Upper lobe of right lung (tissue), 1 donor: ENCODE results near the gene GPANK1. TPM values are rescaled to one million over a fixed set of nuclear protein-coding genes. Genes with fewer than 3 reads are reported as not detected.
A peak's percentile ranks its signal among the peaks of the same experiment; 100 is the strongest.

Experiments
- ATAC-seq: fragments of 200-7000 bp; cut with Tn5 transposase; one replicate; pipeline ENCODE4 v1.9.1; 2020; ENCODE audit warnings: mild to moderate bottlenecking, moderate library complexity
- DNase-seq: peaks from one replicate; pipeline ENCODE4 v3.0.0-alpha.2; 2020
- H3K27ac ChIP-seq: fragments of 200-600 bp; one replicate; pipeline ENCODE4 v1.8.0; 2022
- H3K27me3 ChIP-seq: fragments of 200-600 bp; one replicate; pipeline ENCODE4 v1.8.0; 2022; ENCODE audit warnings: mild to moderate bottlenecking
- H3K36me3 ChIP-seq: fragments of 200-600 bp; one replicate; pipeline ENCODE4 v1.8.0; 2022
- H3K4me1 ChIP-seq: fragments of 200-600 bp; one replicate; pipeline ENCODE4 v1.8.0; 2022
- H3K4me3 ChIP-seq: fragments of 200-600 bp; one replicate; pipeline ENCODE4 v1.8.0; 2022; ENCODE audit warnings: mild to moderate bottlenecking
- H3K9me3 ChIP-seq: fragments of 200-600 bp; one replicate; pipeline ENCODE4 v1.8.0; 2022
- intact Hi-C: fragments of 100-400 bp; cut with DNase I; formaldehyde crosslinking; loops from one replicate; pipeline ENCODE4 v1.11.0; 2022
- long read RNA-seq: library from polyadenylated mRNA; unstranded; transcript quantifications from one replicate; pipeline ENCODE4 v2.0.0, GENCODE V29; 2021
- total RNA-seq: library from RNA; stranded (reverse); fragmentation: NEBNext Ultra II Directional; extraction: Animal tissue kit (Norgen Biotek cat#: 25700); gene quantifications from one replicate; pipeline ENCODE4 v1.2.1, GENCODE V29; 2021
- TF ChIP-seq, protein P1 (sequence below): fragments of 200-600 bp; IDR thresholded peaks from one replicate; pipeline ENCODE4 v1.8.0; 2022; ENCODE audit warnings: antibody characterized with exemption
- donor health status: DM: no; HTN: yes; CAD: no; lungs with severe emphysema.

Gene GPANK1
- 13.9 TPM for total RNA-seq
- long read RNA-seq, transcript GPANK1-203 (3 exons, 1,910 nt), result major isoform, 8 of 28 reads
- long read RNA-seq, partial matches to known transcripts, result 9 of 28 reads
- long read RNA-seq, other reads (novel, unspliced or antisense), result 2 of 28 reads

DNA sequence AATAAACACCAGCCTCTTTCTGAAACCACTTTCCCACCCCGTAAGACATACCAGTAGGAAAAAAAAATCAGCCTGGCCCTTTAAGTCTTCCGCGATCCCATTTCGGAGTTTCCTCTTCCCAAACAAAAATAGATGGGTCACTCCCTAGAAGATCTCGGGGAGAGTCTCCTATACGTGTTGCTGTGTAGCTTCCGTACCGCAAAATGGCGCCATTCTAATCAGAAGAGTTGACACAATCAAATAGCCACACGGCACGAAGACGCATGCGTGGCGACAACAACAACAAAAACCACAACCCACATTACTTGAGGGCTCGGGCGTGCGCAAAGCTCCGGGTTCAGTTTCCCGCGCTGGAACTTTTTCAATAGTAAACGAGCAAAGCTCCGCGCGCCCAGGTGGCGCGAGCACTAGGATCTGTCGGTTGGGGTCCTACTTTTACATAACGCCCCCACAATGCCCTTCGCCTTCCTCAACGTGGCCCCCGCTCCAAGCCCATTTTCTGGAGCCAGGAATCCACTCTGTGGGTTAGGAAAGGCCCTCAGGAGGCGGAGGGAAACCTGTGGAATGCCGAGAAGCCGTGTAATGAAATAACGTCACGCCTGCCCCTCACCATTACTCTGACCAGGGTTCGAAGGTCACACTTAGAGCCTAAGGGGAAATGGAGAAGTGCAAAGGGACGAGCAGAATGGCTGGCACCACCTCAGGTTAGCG, at the start of gene GPANK1:
TSS of gene GPANK1 (minus strand) at position 208 of the 711 bp plus-strand sequence. CDS start 519 bp downstream, outside the sequence.
- peaks cover 33% of the 10 kb centered on the region for H3K4me1 ChIP-seq
- peak within 1 kb of the TSS; percentile 63 for H3K4me3 ChIP-seq
- peak; percentile 61 for ATAC-seq
- no peaks in the 10 kb centered on the region for H3K9me3 ChIP-seq
- peaks cover 48% of the 10 kb centered on the region for H3K36me3 ChIP-seq
- H3K27ac ChIP-seq, result peak within 1 kb of the TSS; percentile 93
- TF ChIP-seq, protein P1, sequence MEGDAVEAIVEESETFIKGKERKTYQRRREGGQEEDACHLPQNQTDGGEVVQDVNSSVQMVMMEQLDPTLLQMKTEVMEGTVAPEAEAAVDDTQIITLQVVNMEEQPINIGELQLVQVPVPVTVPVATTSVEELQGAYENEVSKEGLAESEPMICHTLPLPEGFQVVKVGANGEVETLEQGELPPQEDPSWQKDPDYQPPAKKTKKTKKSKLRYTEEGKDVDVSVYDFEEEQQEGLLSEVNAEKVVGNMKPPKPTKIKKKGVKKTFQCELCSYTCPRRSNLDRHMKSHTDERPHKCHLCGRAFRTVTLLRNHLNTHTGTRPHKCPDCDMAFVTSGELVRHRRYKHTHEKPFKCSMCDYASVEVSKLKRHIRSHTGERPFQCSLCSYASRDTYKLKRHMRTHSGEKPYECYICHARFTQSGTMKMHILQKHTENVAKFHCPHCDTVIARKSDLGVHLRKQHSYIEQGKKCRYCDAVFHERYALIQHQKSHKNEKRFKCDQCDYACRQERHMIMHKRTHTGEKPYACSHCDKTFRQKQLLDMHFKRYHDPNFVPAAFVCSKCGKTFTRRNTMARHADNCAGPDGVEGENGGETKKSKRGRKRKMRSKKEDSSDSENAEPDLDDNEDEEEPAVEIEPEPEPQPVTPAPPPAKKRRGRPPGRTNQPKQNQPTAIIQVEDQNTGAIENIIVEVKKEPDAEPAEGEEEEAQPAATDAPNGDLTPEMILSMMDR, result no peak
- H3K27me3 ChIP-seq, result no peaks in the 10 kb centered on the region
- intact Hi-C loops, result no loop called here
- peak; percentile 92 for DNase-seq

DNA sequence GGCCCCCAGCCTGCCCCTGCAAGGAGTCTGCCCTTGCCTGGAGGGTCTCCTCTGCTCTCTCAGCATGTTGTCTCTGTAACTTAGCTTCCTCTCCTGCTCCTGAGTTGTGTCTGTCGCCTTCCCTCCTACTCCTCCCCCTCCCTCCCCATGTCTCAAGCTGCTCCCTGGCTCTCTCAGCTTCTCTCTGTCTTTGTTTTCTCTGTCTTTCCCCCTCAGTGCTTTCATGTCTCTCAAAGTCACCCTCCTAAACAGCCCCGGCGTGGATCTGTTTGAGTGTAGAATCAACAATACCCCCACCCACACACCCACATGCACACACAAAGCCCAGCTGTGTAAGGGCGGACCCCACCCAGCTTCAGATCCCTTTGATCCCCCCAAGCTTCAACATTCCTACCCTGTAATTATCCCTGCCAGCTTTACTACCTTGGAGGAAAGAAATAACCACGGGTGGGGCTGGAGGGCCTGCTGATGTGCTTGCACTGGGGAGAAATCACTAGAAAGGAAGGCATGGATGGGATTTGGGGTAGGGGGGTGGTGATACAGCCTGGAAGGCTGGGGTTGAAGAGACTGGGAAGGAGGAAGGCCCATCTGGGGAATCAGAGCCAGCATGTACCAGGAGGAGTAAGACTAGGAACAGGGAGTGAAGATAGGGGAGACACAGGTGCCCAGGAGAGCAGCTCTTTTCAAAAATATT, 49.3 kb upstream of the GPANK1 start:
- Histone ChIP-seq H3K36me3 (no peaks in the 10 kb centered on the region), H3K4me1 (no peaks in the 10 kb centered on the region), H3K27me3 (no peaks in the 10 kb centered on the region), H3K27ac (no peak overlapping the region), H3K4me3 (no peak overlapping the region), H3K9me3 (no peaks in the 10 kb centered on the region)
- ATAC-seq (no peak), DNase-seq (no peak)
- intact Hi-C loops, result no loop called here
- TF ChIP-seq, protein P1, result no peak

DNA sequence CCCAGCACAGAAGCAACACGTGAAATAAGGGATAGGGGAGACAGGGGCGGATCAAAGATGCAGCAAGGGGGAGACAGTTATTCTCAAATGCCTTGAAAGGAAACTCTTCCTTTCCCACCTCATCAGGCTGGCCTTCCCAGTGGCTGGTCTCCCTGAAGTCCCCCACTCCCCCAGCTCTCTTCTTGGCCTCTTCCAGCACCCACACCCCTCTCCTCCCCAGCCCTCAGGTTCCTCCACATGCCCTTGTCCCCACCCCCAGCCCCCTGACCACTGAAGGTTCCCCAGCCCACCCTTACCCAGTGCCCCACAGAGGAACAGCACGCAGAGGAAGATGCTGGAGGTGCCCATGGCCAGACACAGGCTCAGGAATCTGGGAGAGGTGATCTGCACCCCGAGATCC, 48.7 kb upstream of the GPANK1 start:
- Histone ChIP-seq H3K4me3 (no peak overlapping the region), H3K27me3 (no peaks in the 10 kb centered on the region), H3K9me3 (no peaks in the 10 kb centered on the region), H3K4me1 (no peaks in the 10 kb centered on the region), H3K27ac (no peak overlapping the region), H3K36me3 (no peaks in the 10 kb centered on the region)
- DNase-seq (no peak), ATAC-seq (no peak)
- intact Hi-C loops, result no loop called here
- TF ChIP-seq, protein P1, result no peak

DNA sequence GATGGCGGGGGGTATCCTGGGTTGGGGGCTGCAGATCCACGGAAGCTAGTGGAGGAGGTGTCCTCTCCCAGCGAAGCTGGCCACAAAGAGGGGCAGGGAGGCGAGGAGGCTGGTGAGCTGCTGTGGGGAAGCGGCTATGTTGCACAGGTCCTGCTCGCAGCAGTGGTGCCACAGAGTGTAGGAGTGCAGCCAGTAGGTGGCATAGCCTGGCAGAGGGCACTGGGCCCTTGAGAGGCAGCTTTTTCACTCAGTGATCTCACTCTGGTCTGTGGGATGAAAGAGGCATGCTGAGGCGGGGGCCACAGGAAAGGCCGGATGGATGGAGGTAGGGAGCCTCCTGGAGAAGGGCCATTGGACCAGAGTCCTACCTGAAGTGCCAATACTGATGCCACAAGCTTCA, 47.5 kb upstream of the GPANK1 start:
- TF ChIP-seq, protein P1, result no peak
- DNase-seq (no peak), ATAC-seq (peak; percentile 66)
- Histone ChIP-seq H3K27me3 (no peaks in the 10 kb centered on the region), H3K36me3 (no peaks in the 10 kb centered on the region), H3K27ac (no peak overlapping the region), H3K4me1 (no peaks in the 10 kb centered on the region), H3K9me3 (no peaks in the 10 kb centered on the region), H3K4me3 (no peak overlapping the region)
- intact Hi-C loops, result no loop called here

DNA sequence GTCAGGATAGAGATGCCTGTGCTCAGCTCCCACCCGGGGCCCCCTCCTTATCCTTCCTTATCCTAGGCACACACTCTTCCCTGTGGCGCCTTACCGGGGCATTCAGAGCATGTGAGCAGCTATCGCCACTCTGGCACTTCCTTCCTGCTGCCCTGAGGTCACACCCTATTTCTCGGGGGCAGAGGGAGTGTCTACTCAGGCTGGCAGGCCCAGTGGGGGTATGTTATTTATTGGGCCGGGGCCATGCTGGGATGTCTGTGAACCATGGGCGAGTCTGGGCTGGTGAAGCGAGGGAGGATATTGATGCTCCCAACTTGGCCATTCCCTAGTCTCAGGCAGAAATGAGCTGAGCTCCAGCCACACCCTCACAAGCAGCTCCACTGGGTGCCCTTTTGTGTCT, 46.4 kb upstream of the GPANK1 start:
- ATAC-seq, result peak; percentile 78
- DNase-seq, result no peak
- TF ChIP-seq, protein P1, result no peak
- no peak overlapping the region for H3K27ac ChIP-seq
- H3K27me3 ChIP-seq, result no peaks in the 10 kb centered on the region
- no peaks in the 10 kb centered on the region for H3K36me3 ChIP-seq
- H3K4me1 ChIP-seq, result no peaks in the 10 kb centered on the region
- peak overlapping the region; percentile 3 for H3K4me3 ChIP-seq
- intact Hi-C loops, result no loop called here
- no peaks in the 10 kb centered on the region for H3K9me3 ChIP-seq
